HG03097 (cell line): Measurements from ENCODE around the gene ECT2.
"Not testable (repeated sequence)": the region's sequence is repeated elsewhere in the genome, so short reads cannot be mapped to it uniquely, and the experiment has no call there.

Experiments
- ATAC-seq: cut with Tn5 transposase; IDR thresholded peaks from one replicate; pipeline ENCODE4 v1.9.1; 2021; ENCODE audit not compliant: unreplicated experiment, low FRiP score

ECT2 gene

GRCh38 chr3:172855037-172855436 lies 104.5 kb downstream of the ECT2 start:
- no peak for ATAC-seq

- no peak for ATAC-seq
Measured at GRCh38 chr3:172856795-172857742, 106.5 kb downstream of the ECT2 start.

- ATAC-seq = no peak
Measured at GRCh38 chr3:172859041-172859440, 108.5 kb downstream of the ECT2 start.

- not testable (repeated sequence) for ATAC-seq
Measured at GRCh38 chr3:172866726-172867350, 116.3 kb downstream of the ECT2 start.

- ATAC-seq = no peak
Measured at GRCh38 chr3:172868582-172869200, 118.2 kb downstream of the ECT2 start.

GRCh38 chr3:172869368-172869771 lies 118.8 kb downstream of the ECT2 start:
- no peak for ATAC-seq

GRCh38 chr3:172869784-172870518 lies 119.4 kb downstream of the ECT2 start:
- ATAC-seq = no peak
